ENCODE data around the gene AP5M1. TPM values are rescaled to one million over a fixed set of nuclear protein-coding genes. Genes with fewer than 3 reads are reported as not detected.
"Not testable (repeated sequence)": the region's sequence is repeated elsewhere in the genome, so short reads cannot be mapped to it uniquely, and the experiment has no call there.

Gene AP5M1
- total and polyA plus RNA-seq, 2 experiments from 2014 or later = 27.8 to 38.3 TPM

DNA sequence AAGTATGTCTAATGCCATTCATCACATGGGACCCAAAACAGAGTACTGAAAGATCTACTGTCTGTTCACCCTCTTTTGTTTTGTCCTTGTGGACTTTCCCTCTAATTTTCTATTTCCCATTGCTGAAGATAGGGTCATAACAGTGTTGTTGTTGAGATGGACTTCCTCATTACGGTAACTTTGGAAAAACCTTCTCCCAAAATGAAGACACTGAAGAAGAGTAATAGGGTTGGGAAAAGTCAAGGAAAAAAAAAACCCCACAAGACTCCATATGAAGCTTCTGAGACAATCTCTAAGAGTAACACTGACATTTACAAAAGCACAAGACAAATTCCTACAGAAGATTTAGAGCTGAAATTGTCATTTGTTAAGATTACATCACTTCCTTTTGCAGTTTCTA is 36.8 kb upstream of the AP5M1 start:
- Histone ChIP-seq H3K4me1 (ENCODE audit: insufficient read depth) (no peaks in the 10 kb centered on the region), H4K20me1 (ENCODE audit: insufficient read depth, poor library complexity, severe bottlenecking) (no peaks in the 10 kb centered on the region), H3K27me3 (no peaks in the 10 kb centered on the region), H2AFZ (no peak overlapping the region), H3K9me3 (ENCODE audit: low read depth) (no peaks in the 10 kb centered on the region), H3K27ac (no peak overlapping the region), H3K79me2 (no peaks in the 10 kb centered on the region), H3K36me3 (replicated peaks; ENCODE audit: insufficient read depth, low read depth) (no peaks in the 10 kb centered on the region), H3K9me2 (replicated peaks; ENCODE audit: insufficient read depth) (no peaks in the 10 kb centered on the region), H3K4me2 (no peak overlapping the region), H3K4me3 (no peak overlapping the region)
- DNase-seq (ENCODE audit: low spot score) = no peak
- 100% methylated on average over 1 of the region's 1 CpG for WGBS (ENCODE audit: low lambda C conversion rate, missing lambda C conversion rate)
- TF ChIP-seq CTCF (IDR thresholded peaks at IDR 0.05; ENCODE audit: poor library complexity) = no peak
- TF ChIP-seq EZH2phosphoT487 (IDR thresholded peaks at IDR 0.05; ENCODE audit: low read depth, severe bottlenecking, unreplicated experiment) = no peak
- no peak for TF ChIP-seq EZH2 (IDR thresholded peaks at IDR 0.05; ENCODE audit: borderline replicate concordance)

DNA sequence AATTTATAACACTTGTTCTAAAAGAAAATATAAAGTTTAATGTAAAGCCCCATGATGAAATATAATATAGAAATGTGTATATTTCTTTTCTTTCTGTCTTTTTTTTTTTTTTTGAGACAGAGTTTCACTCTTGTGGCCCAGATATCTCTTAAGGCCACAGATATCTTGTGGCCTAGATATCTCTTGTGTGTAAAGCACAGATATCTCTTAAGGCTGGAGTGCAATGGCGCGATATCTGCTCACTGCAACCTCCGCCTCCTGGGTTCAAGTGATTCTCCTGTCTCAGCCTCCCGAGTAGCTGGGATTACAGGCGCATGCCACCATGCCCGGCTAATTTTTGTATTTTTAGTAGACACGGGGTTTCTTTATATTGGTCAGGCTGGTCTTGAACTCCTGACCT is 28.7 kb upstream of the AP5M1 start:
- not testable (repeated sequence) for H3K27me3 ChIP-seq; H3K9me3 ChIP-seq (ENCODE audit: low read depth); H2AFZ ChIP-seq; H4K20me1 ChIP-seq (ENCODE audit: insufficient read depth, poor library complexity, severe bottlenecking); H3K36me3 ChIP-seq (replicated peaks; ENCODE audit: insufficient read depth, low read depth); H3K4me1 ChIP-seq (ENCODE audit: insufficient read depth); DNase-seq (ENCODE audit: low spot score); H3K9me2 ChIP-seq (replicated peaks; ENCODE audit: insufficient read depth); H3K79me2 ChIP-seq; H3K27ac ChIP-seq; H3K4me3 ChIP-seq; H3K4me2 ChIP-seq
- 99% methylated on average over 7 of the region's 7 CpGs for WGBS (ENCODE audit: low lambda C conversion rate, missing lambda C conversion rate)

DNA sequence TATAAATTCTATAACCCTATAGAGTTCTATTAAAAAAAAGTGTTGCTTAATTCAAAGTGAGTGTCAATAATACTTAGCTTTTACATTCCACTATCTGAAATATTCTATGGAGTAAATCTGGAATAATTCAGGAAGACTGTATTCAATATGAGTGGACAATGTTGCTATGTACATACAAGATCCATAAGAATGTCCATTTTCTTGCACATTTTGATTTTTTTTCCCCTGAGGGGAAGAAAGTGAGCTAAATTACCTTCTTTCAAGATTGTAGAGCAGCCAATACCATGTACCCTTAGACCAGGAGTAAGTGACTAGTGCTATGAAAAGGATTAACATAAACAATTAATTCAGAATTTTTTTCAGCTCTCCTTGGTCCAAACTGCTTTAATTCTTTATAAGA is 25.5 kb upstream of the AP5M1 start:
- Histone ChIP-seq H3K4me2 (no peak overlapping the region), H3K4me1 (ENCODE audit: insufficient read depth) (no peaks in the 10 kb centered on the region), H4K20me1 (ENCODE audit: insufficient read depth, poor library complexity, severe bottlenecking) (no peaks in the 10 kb centered on the region), H3K4me3 (no peak overlapping the region), H3K27me3 (no peaks in the 10 kb centered on the region), H2AFZ (no peak overlapping the region), H3K27ac (no peak overlapping the region), H3K36me3 (replicated peaks; ENCODE audit: insufficient read depth, low read depth) (no peaks in the 10 kb centered on the region), H3K79me2 (peaks cover under 1% of the 10 kb centered on the region), H3K9me2 (replicated peaks; ENCODE audit: insufficient read depth) (no peaks in the 10 kb centered on the region), H3K9me3 (ENCODE audit: low read depth) (no peaks in the 10 kb centered on the region)
- TF ChIP-seq EZH2phosphoT487 (IDR thresholded peaks at IDR 0.05; ENCODE audit: low read depth, severe bottlenecking, unreplicated experiment) (no peak), CTCF (IDR thresholded peaks at IDR 0.05; ENCODE audit: poor library complexity) (no peak), EZH2 (IDR thresholded peaks at IDR 0.05; ENCODE audit: borderline replicate concordance) (no peak)
- DNase-seq (ENCODE audit: low spot score) = no peak

- DNase-seq (ENCODE audit: low spot score) = no peak
- Histone ChIP-seq H2AFZ (no peak overlapping the region), H3K27ac (no peak overlapping the region), H3K4me2 (no peak overlapping the region), H3K9me2 (replicated peaks; ENCODE audit: insufficient read depth) (no peaks in the 10 kb centered on the region), H3K4me1 (ENCODE audit: insufficient read depth) (no peaks in the 10 kb centered on the region), H3K9me3 (ENCODE audit: low read depth) (no peaks in the 10 kb centered on the region), H3K27me3 (no peaks in the 10 kb centered on the region), H3K79me2 (peaks cover 6% of the 10 kb centered on the region), H4K20me1 (ENCODE audit: insufficient read depth, poor library complexity, severe bottlenecking) (no peaks in the 10 kb centered on the region), H3K4me3 (no peak overlapping the region), H3K36me3 (replicated peaks; ENCODE audit: insufficient read depth, low read depth) (no peaks in the 10 kb centered on the region)
- TF ChIP-seq EZH2phosphoT487 (IDR thresholded peaks at IDR 0.05; ENCODE audit: low read depth, severe bottlenecking, unreplicated experiment) = no peak
- TF ChIP-seq EZH2 (IDR thresholded peaks at IDR 0.05; ENCODE audit: borderline replicate concordance) = no peak
- TF ChIP-seq CTCF (IDR thresholded peaks at IDR 0.05; ENCODE audit: poor library complexity) = no peak
- 84% methylated on average over 2 of the region's 2 CpGs for WGBS (ENCODE audit: low lambda C conversion rate, missing lambda C conversion rate)
Observed at GRCh38 chr14:57244106-57244505, 24.7 kb upstream of the AP5M1 start.
